Measurements from ENCODE around the gene SLC6A16. TPM values are rescaled to one million over a fixed set of nuclear protein-coding genes. Genes with fewer than 3 reads are reported as not detected.
"Not testable (repeated sequence)": the region's sequence is repeated elsewhere in the genome, so short reads cannot be mapped to it uniquely, and the experiment has no call there.

SLC6A16 gene
- total and polyA plus RNA-seq, 2 of the 8 experiments (the other 6 are each of a cell fraction or from before 2014, with no cell fraction given) = 1.1 to 1.5 TPM

DNA sequence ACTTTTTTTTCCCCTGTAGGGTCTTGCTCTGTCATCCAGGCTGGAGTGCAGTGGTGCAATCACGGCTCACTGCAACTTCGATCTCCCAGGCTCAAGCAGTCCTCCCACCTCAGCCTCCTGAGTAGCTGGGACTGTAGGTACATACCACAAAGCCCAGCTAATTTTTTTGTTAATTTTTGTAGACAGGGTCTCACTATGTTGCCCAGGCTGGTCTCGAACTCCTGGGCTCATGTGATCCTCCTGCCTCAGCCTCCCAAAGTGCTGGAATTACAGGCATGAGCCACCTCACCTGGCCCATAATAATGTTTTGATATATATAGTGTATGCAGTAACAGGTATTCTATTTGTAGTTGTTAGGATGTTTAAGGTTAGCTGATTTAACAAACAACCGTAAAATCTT lies 6.2 kb upstream of the SLC6A16 start:
- H3K4me1 ChIP-seq (replicated peaks in 1 of 4; ENCODE audit: control insufficient read depth in 3 of 4, insufficient read depth in 4 of 4, low read length in 3 of 4); H3K27ac ChIP-seq (ENCODE audit: low read depth, low read length); H3K23me2 ChIP-seq (ENCODE audit: low read depth, low read length); H3K4me2 ChIP-seq (ENCODE audit: insufficient read depth in 1 of 2, low read depth in 2 of 2, low read length in 2 of 2); H2AK5ac ChIP-seq (ENCODE audit: low read depth, low read length); H3K79me2 ChIP-seq (ENCODE audit: control insufficient read depth in 1 of 2, insufficient read depth in 2 of 2, low read length in 2 of 2); H4K8ac ChIP-seq (ENCODE audit: extremely low read depth, insufficient read depth, low read length); H3K36me3 ChIP-seq (ENCODE audit: control insufficient read depth in 2 of 4, insufficient read depth in 4 of 4, low read length in 3 of 4); H3K14ac ChIP-seq (ENCODE audit: insufficient read length); H2BK120ac ChIP-seq (replicated peaks; ENCODE audit: low read depth, low read length); H4K5ac ChIP-seq (ENCODE audit: insufficient read length, low read depth, low read length); H4K20me1 ChIP-seq (replicated peaks in 1 of 2; ENCODE audit: control insufficient read depth in 1 of 2, insufficient read depth in 2 of 2, low read length in 2 of 2); H3K23ac ChIP-seq (ENCODE audit: insufficient read length); H2BK20ac ChIP-seq (ENCODE audit: low read length); H3K9me3 ChIP-seq (ENCODE audit: insufficient read depth in 2 of 2, low read depth in 1 of 2, low read length in 1 of 2); H3K4me3 ChIP-seq (ENCODE audit: extremely low read depth in 1 of 4, insufficient read depth in 2 of 4, low read depth in 3 of 4, low read length in 4 of 4); H3K4ac ChIP-seq (replicated peaks; ENCODE audit: insufficient read length, low read depth, low read length); H2BK5ac ChIP-seq (ENCODE audit: low read depth, low read length); H2BK15ac ChIP-seq (ENCODE audit: low read length); H3K56ac ChIP-seq (replicated peaks; ENCODE audit: insufficient read length, low read depth, low read length); H3K9ac ChIP-seq (replicated peaks in 1 of 4; ENCODE audit: extremely low read depth in 1 of 4, low read depth in 3 of 4, low read length in 3 of 4); H2BK12ac ChIP-seq (ENCODE audit: low read depth, low read length); FAIRE-seq; H3K18ac ChIP-seq (ENCODE audit: extremely low read depth, low read length); H2AFZ ChIP-seq (ENCODE audit: low read length); H4K91ac ChIP-seq (replicated peaks; ENCODE audit: insufficient read length, low read length); H3K79me1 ChIP-seq (ENCODE audit: low read depth, low read length); DNase-seq (ENCODE audit: low read depth in 1 of 2, low spot score in 2 of 2); H3K27me3 ChIP-seq (replicated peaks in 1 of 4; ENCODE audit: control insufficient read depth in 3 of 4, extremely low read depth in 1 of 4, insufficient read depth in 3 of 4, low read length in 3 of 4): not testable (repeated sequence)
- 90% methylated on average over 4 of the region's 4 CpGs; no CpG with 5 or more reads in 1 of the 2 experiments for WGBS, 2 experiments (ENCODE audit: extremely low coverage in 1 of 2, insufficient coverage in 1 of 2, insufficient read length in 1 of 2, insufficient replicate concordance in 2 of 2, low coverage in 1 of 2, low lambda C conversion rate in 2 of 2, missing lambda C conversion rate in 1 of 2)
- ChIA-PET CTCF (ENCODE audit: partially characterized antibody) (interaction anchor here (0.6 to 2.3 kb wide), 4 partner anchors 19 to 105 kb away, joined by 3 to 7 read pairs (median 4); no protein-coding TSS in a partner anchor), POLR2A (ENCODE audit: partially characterized antibody) (interaction anchor here (1.0 to 1.7 kb wide), 2 partner anchors 7 to 24 kb away, joined by 3 read pairs; no protein-coding TSS in a partner anchor)

All from H1 (cell line).